A673 (cell line): ENCODE data around the gene HSD3B1. TPM values are rescaled to one million over a fixed set of nuclear protein-coding genes. Genes with fewer than 3 reads are reported as not detected.

Source experiments
- BruUV-seq: library from RNA; stranded (reverse); fragments of 400-500 nt; replicated peaks from 2 replicates; lab custom pipeline; 2021; lab: Mats Ljungman, UMichigan
- CTCF ChIA-PET: fragments of 300-600 bp; sonication (Branson Sonifier 250); formaldehyde crosslinking; loops from one replicate; lab custom pipeline; 2022; ENCODE audit warnings: antibody characterized with exemption; lab: Charles Lee
- POLR2A ChIA-PET: fragments of 300-600 bp; sonication (Branson Sonifier 250); formaldehyde crosslinking; loops from one replicate; lab custom pipeline; 2022; ENCODE audit warnings: antibody characterized with exemption; ENCODE audit not compliant: low non-redundant PET; lab: Charles Lee
- DNase-seq: peaks from one replicate; pipeline ENCODE4 v3.0.0-alpha.2; 2015; ENCODE audit warnings: low spot score
- H3K27ac ChIP-seq: fragments of 200-600 bp; sonication (generic); 2 replicates; pipeline ENCODE4 v1.5.1; 2016; ENCODE audit warnings: mixed run types, low read depth, mild to moderate bottlenecking, mixed read lengths, antibody characterized with exemption, low read length; ENCODE audit not compliant: poor library complexity, severe bottlenecking
- H3K27me3 ChIP-seq: fragments of 200-600 bp; sonication (generic); replicated peaks from 2 replicates; pipeline ENCODE4 v1.6.1; 2017; ENCODE audit warnings: mixed run types, low read depth, mild to moderate bottlenecking, mixed read lengths, antibody characterized with exemption, low read length; ENCODE audit not compliant: insufficient read depth, poor library complexity
- H3K36me3 ChIP-seq: fragments of 200-600 bp; sonication (generic); 2 replicates; pipeline ENCODE4 v1.6.1; 2016; ENCODE audit warnings: mixed run types, mild to moderate bottlenecking, mixed read lengths, antibody characterized with exemption, low read length; ENCODE audit not compliant: insufficient read depth, poor library complexity, severe bottlenecking
- H3K4me1 ChIP-seq: fragments of 200-600 bp; sonication (generic); 2 replicates; pipeline ENCODE4 v1.6.1; 2017; ENCODE audit warnings: mixed run types, mild to moderate bottlenecking, mixed read lengths, antibody characterized with exemption, low read length; ENCODE audit not compliant: insufficient read depth, poor library complexity, severe bottlenecking
- H3K4me3 ChIP-seq: fragments of 200-600 bp; sonication (generic); 2 replicates; pipeline ENCODE4 v1.5.1; 2016; ENCODE audit warnings: low read depth, mixed run types, mild to moderate bottlenecking, mixed read lengths, low read length; ENCODE audit not compliant: poor library complexity, severe bottlenecking
- H3K9me3 ChIP-seq: fragments of 200-600 bp; sonication (generic); 2 replicates; pipeline ENCODE4 v1.6.1; 2016; ENCODE audit warnings: mixed run types, low read depth, mild to moderate bottlenecking, mixed read lengths, antibody characterized with exemption, low read length; ENCODE audit not compliant: poor library complexity, severe bottlenecking
- EZH2 ChIP-seq: fragments of 200-600 bp; sonication (generic); IDR thresholded peaks from 2 replicates; pipeline ENCODE4 v1.6.1; 2017; ENCODE audit warnings: borderline replicate concordance, low read depth, mild to moderate bottlenecking, mixed read lengths, antibody characterized with exemption, low read length; ENCODE audit not compliant: poor library complexity, severe bottlenecking
- intact Hi-C: fragments of 100-400 bp; cut with micrococcal nuclease; formaldehyde crosslinking; loops from one replicate; pipeline ENCODE4 v1.10.0; 2022; ENCODE audit not compliant: unreplicated experiment
- total RNA-seq: library from RNA; stranded (reverse); gene quantifications from 2 replicates; pipeline ENCODE4 v1.2.3, GENCODE V29; 2021
- TF ChIP-seq, protein P1 (sequence below): fragments of 300-800, 200-600 bp; sonication (generic); conservative IDR thresholded peaks from 2 replicates; pipeline ENCODE4 v1.5.1; 2017; ENCODE audit warnings: low read depth, mild to moderate bottlenecking, antibody characterized with exemption, low read length, moderate library complexity, mixed read lengths

Gene HSD3B1
- total RNA-seq, 1 experiment from 2014 or later = not detected

DNA sequence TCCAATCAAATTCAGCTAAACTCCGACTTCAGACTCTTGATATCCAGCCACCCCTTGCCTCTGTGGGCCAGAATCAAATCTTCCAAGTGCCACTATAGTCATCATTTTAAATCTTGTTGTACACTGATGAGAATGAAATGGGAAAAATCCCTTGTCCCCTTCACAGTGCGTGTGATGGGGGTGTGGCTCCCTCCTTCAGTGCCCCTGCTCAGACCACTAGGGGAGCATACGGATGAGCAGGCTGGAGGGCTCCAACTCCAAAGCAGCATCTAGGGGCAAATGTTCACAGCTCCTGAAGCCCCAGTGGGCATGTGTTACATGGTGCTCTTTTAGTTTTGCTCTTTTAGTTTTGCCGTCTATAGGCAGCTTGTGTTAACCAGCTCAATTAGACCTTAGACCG, 35.4 kb upstream of the HSD3B1 start:
- H3K27me3 ChIP-seq = peaks cover 5% of the 10 kb centered on the region
- H3K9me3 ChIP-seq = no peaks in the 10 kb centered on the region
- no peaks in the 10 kb centered on the region for H3K36me3 ChIP-seq
- ChIA-PET CTCF (no interaction called here), POLR2A (no interaction called here)
- no peaks in the 10 kb centered on the region for H3K4me1 ChIP-seq
- no peak for DNase-seq
- intact Hi-C loops = no loop called here
- no peak for TF ChIP-seq EZH2
- TF ChIP-seq, protein P1, sequence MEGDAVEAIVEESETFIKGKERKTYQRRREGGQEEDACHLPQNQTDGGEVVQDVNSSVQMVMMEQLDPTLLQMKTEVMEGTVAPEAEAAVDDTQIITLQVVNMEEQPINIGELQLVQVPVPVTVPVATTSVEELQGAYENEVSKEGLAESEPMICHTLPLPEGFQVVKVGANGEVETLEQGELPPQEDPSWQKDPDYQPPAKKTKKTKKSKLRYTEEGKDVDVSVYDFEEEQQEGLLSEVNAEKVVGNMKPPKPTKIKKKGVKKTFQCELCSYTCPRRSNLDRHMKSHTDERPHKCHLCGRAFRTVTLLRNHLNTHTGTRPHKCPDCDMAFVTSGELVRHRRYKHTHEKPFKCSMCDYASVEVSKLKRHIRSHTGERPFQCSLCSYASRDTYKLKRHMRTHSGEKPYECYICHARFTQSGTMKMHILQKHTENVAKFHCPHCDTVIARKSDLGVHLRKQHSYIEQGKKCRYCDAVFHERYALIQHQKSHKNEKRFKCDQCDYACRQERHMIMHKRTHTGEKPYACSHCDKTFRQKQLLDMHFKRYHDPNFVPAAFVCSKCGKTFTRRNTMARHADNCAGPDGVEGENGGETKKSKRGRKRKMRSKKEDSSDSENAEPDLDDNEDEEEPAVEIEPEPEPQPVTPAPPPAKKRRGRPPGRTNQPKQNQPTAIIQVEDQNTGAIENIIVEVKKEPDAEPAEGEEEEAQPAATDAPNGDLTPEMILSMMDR = no peak
- no peak overlapping the region for H3K4me3 ChIP-seq
- no peak overlapping the region for H3K27ac ChIP-seq
- no TSS peak for BruUV-seq

DNA sequence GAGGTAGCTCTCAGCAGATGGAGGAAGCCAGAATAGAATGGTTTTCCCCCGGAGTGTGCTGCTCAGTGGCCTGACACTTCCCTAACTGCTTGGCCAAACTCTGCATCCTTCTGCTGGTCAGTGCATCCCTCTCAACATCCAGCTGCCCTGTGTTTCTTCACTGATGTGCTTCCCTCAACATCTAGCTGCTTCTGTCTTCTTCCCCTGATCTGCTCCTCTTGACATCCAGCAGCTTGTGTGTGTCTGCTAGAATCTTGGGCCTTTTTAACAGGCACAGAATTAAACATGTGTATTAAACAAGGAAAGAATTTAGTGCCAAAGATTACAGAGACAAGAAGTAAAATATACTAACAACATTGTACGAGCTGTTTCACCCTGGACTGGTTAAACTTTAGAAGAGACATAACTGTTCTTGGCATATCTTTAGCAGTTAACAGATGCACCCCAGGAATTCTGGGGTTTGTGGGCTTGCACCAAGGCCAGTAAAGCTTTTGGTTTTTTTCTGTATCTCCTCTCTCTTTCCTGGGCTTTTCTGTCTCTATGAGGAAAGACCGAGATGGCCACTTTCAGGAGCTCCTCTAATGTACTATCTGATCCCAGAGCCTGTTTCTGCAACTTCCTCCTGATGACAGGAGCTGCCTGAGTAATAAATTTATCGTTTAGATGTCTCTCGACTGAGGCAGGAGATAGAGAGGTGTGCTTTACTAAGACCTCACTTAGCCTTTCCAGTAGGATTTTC, 34.8 kb upstream of the HSD3B1 start:
- Histone ChIP-seq H3K27me3 (peaks cover 5% of the 10 kb centered on the region), H3K4me1 (no peaks in the 10 kb centered on the region), H3K9me3 (no peaks in the 10 kb centered on the region), H3K4me3 (no peak overlapping the region), H3K36me3 (no peaks in the 10 kb centered on the region), H3K27ac (no peak overlapping the region)
- ChIA-PET POLR2A (no interaction called here), CTCF (no interaction called here)
- TF ChIP-seq, protein P1 = no peak
- TF ChIP-seq EZH2 = no peak
- BruUV-seq = no TSS peak
- DNase-seq = no peak
- intact Hi-C loops = no loop called here

DNA sequence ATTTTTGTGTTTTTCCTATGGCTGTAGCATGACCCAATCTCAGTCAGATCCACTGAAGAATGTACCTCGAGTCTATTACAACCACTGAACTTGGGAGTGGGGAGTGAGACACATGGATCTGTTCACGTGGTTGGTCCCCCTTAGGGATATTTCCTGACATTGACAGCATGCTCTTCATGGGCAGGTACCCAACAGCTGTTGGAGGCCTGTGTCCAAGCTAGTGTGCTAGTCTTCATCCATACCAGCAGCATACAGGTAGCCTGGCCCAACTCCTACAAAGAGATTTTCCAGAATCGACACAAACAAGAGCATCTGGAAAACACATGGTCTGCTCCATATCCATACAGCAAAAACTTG, 34.2 kb upstream of the HSD3B1 start:
- Histone ChIP-seq H3K36me3 (no peaks in the 10 kb centered on the region), H3K27ac (no peak overlapping the region), H3K4me3 (no peak overlapping the region), H3K27me3 (peaks cover 5% of the 10 kb centered on the region), H3K4me1 (no peaks in the 10 kb centered on the region), H3K9me3 (no peaks in the 10 kb centered on the region)
- no peak for TF ChIP-seq EZH2
- DNase-seq = no peak
- ChIA-PET POLR2A (no interaction called here), CTCF (no interaction called here)
- BruUV-seq = no TSS peak
- intact Hi-C loops = no loop called here
